Osteoblast (primary cell): ENCODE measurements around the gene NID2. TPM values are rescaled to one million over a fixed set of nuclear protein-coding genes. Genes with fewer than 3 reads are reported as not detected.

ENCODE experiments used
- DNase-seq: peaks from one replicate; pipeline ENCODE4 v3.0.0; 2011; ENCODE audit warnings: low spot score, mixed read lengths; ENCODE audit not compliant: insufficient read length; ENCODE audit errors: missing footprints
- H2AFZ ChIP-seq: 2 replicates; pipeline ENCODE4 v1.6.0; 2011; ENCODE audit warnings: mild to moderate bottlenecking, low read length
- H3K27ac ChIP-seq: 2 replicates; pipeline ENCODE4 v1.5.1; 2011; ENCODE audit warnings: mild to moderate bottlenecking, low read depth, low read length, moderate library complexity
- H3K27me3 ChIP-seq: 2 replicates; pipeline ENCODE4 v1.6.0; 2012; ENCODE audit warnings: mild to moderate bottlenecking, control low read depth, inconsistent platforms, low read length, moderate library complexity; ENCODE audit not compliant: insufficient read depth
- H3K36me3 ChIP-seq: 2 replicates; pipeline ENCODE4 v1.5.1; 2011; ENCODE audit warnings: mild to moderate bottlenecking, low read length, control low read depth, moderate library complexity; ENCODE audit not compliant: insufficient read depth
- H3K4me1 ChIP-seq: 2 replicates; pipeline ENCODE4 v1.5.1; 2011; ENCODE audit warnings: mild to moderate bottlenecking, low read length, control low read depth, moderate library complexity; ENCODE audit not compliant: insufficient read depth
- H3K4me2 ChIP-seq: 2 replicates; pipeline ENCODE4 v1.6.0; 2011; ENCODE audit warnings: mild to moderate bottlenecking, low read length; ENCODE audit not compliant: insufficient read depth
- H3K4me3 ChIP-seq: fragments of 200-600 bp; sonication (generic); 3 replicates; pipeline ENCODE4 v1.5.1; 2012; ENCODE audit warnings: mild to moderate bottlenecking, low read length, inconsistent platforms; ENCODE audit not compliant: insufficient read depth
- H3K79me2 ChIP-seq: 2 replicates; pipeline ENCODE4 v1.6.0; 2012; ENCODE audit warnings: mild to moderate bottlenecking, low read length, control low read depth, inconsistent platforms; ENCODE audit not compliant: insufficient read depth
- H3K9me3 ChIP-seq: 2 replicates; pipeline ENCODE4 v1.5.1; 2011; ENCODE audit warnings: low read depth, low read length, control low read depth
- H4K20me1 ChIP-seq: 2 replicates; pipeline ENCODE4 v1.6.0; 2012; ENCODE audit warnings: mild to moderate bottlenecking, low read length, control low read depth; ENCODE audit not compliant: insufficient read depth
- total RNA-seq: library from RNA; depleted of rRNA; stranded (reverse); fragments of >200 nt; gene quantifications from 2 replicates; pipeline ENCODE4 v1.2.3, GENCODE V29; 2012
- TF ChIP-seq, protein P1 (sequence below): IDR thresholded peaks from 2 replicates; pipeline ENCODE4 v1.5.1; 2011; ENCODE audit warnings: mild to moderate bottlenecking, low read depth, low read length, moderate library complexity; ENCODE audit errors: extremely low read depth

NID2 gene
- total RNA-seq, 1 donor, result 141 TPM

DNA sequence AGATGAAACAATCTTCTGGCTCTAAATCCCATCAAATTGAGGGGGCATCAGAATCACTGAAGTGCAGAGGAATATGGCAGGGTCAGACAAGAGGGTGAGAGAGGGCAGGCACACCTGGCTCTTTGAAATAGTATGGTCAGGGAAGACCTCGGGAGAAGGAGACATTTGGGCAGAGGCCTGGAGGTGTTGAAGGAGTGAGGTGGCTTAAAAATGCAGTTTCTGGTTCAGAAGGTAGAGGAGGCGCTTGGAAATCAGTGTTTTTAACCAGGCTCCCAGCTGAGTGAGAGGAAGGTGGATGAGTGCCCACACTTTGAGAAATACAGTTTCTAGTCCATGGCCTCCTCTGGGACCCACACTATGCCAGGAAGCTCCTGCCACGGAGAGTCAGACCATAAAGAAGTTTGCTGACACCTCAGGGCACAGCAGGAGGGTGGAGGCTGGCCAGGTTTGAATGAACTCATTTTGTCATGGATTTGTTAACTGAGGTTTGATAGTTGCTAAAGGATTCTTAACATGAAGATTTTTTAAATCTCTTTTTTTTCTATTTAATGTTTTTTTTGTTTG, 20.1 kb downstream of the NID2 start:
- no peaks in the 10 kb centered on the region for H3K27me3 ChIP-seq
- peak; percentile 2 for DNase-seq
- H3K79me2 ChIP-seq, result peaks cover 72% of the 10 kb centered on the region

DNA sequence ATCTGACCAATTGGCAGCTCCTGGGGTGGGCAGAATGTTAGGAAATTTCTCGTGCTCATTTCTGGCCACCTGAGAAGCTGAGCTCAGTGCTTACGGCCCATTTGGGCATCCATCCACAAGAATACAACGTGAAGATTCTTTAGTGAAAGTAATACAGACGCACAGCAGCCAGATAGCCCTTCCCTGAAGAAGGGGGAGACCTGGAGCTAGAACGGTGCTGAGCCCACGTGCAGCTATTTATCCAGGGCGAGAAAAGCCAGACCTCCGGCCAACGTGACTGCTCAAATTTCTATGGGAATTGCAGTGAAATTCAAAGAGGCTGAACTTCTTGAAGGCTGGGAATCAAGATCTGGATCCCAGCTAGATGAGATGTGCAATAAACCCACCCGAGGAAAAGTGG, 20.7 kb downstream of the NID2 start:
- H3K4me2 ChIP-seq, result no peak overlapping the region
- no peak overlapping the region for H2AFZ ChIP-seq
- H3K79me2 ChIP-seq, result peaks cover 74% of the 10 kb centered on the region
- peaks cover 52% of the 10 kb centered on the region for H3K4me1 ChIP-seq
- no peaks in the 10 kb centered on the region for H3K9me3 ChIP-seq
- no peak overlapping the region for H3K4me3 ChIP-seq
- TF ChIP-seq, protein P1, sequence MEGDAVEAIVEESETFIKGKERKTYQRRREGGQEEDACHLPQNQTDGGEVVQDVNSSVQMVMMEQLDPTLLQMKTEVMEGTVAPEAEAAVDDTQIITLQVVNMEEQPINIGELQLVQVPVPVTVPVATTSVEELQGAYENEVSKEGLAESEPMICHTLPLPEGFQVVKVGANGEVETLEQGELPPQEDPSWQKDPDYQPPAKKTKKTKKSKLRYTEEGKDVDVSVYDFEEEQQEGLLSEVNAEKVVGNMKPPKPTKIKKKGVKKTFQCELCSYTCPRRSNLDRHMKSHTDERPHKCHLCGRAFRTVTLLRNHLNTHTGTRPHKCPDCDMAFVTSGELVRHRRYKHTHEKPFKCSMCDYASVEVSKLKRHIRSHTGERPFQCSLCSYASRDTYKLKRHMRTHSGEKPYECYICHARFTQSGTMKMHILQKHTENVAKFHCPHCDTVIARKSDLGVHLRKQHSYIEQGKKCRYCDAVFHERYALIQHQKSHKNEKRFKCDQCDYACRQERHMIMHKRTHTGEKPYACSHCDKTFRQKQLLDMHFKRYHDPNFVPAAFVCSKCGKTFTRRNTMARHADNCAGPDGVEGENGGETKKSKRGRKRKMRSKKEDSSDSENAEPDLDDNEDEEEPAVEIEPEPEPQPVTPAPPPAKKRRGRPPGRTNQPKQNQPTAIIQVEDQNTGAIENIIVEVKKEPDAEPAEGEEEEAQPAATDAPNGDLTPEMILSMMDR, result no peak
- no peaks in the 10 kb centered on the region for H3K36me3 ChIP-seq
- no peaks in the 10 kb centered on the region for H4K20me1 ChIP-seq
- DNase-seq, result no peak
- H3K27me3 ChIP-seq, result no peaks in the 10 kb centered on the region
- H3K27ac ChIP-seq, result no peak overlapping the region

More for the DNA sequence above, 20.1 kb downstream of the NID2 start:
- Histone ChIP-seq H3K27ac (no peak overlapping the region), H3K9me3 (no peaks in the 10 kb centered on the region), H3K4me1 (peaks cover 54% of the 10 kb centered on the region), H3K4me2 (no peak overlapping the region), H2AFZ (no peak overlapping the region), H3K4me3 (no peak overlapping the region), H4K20me1 (no peaks in the 10 kb centered on the region), H3K36me3 (peaks cover 6% of the 10 kb centered on the region)
- TF ChIP-seq, protein P1, result no peak

DNA sequence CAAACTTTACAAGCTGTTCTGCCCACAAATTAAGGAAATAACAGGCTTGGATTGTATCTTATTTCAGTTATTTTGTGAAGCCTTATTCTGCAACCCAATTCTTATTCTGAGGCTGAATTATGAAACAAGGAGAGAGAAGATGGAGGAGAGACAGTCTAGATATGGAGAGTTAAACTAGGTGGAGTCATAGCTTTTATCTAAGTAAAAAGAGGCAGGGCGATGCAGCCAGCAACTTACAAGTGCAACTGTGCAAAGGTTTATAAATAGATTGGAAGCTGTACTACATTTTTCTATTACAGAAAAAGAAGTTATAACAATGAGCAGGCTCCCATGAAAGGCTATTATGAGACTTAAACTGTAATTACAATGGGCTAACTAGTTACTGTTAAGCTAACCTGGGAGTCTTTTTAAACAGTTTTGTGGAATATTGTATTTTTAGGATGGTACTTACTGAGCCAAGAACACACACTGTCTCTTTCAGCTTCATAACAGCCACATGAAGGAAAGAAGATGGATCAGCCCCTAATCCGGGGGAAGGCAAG, 22.4 kb downstream of the NID2 start:
- H4K20me1 ChIP-seq, result no peaks in the 10 kb centered on the region
- no peak overlapping the region for H2AFZ ChIP-seq
- TF ChIP-seq, protein P1, result no peak
- H3K9me3 ChIP-seq, result no peaks in the 10 kb centered on the region
- no peaks in the 10 kb centered on the region for H3K27me3 ChIP-seq
- no peak overlapping the region for H3K4me3 ChIP-seq
- H3K79me2 ChIP-seq, result peaks cover 70% of the 10 kb centered on the region
- H3K4me1 ChIP-seq, result peaks cover 42% of the 10 kb centered on the region
- H3K4me2 ChIP-seq, result no peak overlapping the region
- H3K27ac ChIP-seq, result no peak overlapping the region
- DNase-seq, result no peak
- H3K36me3 ChIP-seq, result peaks cover 8% of the 10 kb centered on the region

DNA sequence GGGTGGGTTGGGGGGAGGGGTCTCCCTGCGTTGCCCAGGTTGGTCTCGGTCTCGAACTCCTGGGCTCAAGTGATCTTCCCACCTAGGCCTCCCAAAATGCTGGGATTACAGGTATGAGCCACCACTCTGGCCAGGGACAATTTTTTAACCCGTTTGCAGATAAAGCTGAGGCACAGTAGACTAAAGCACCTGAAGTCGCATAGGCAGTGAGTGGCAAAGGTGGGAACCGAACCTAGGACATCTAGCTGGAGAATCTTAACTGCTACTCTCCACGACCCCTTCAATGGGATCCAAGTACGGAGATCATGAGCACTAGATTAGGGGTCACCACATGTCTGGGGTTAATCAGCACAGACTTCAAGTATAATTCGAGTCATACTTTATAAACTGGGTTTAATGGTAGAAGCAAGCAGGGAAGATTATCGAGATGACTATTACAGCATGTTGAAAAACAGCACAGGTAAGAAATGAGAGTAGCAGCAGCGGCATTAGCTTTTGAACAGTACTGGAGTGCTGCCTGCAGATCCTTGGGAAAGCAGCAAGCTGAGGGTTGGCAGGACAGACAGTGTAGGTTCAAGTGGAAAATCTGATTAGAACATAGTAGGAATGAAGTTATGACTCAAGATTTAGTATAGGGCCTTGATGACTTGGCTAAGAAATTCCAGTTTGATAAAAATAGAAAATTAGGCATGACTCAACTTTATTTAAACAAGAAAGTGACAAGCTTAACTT, 23.9 kb downstream of the NID2 start:
- DNase-seq, result peak; percentile 88
- H3K79me2 ChIP-seq, result peaks cover 55% of the 10 kb centered on the region
- TF ChIP-seq, protein P1, result no peak
- H4K20me1 ChIP-seq, result no peaks in the 10 kb centered on the region
- H3K27ac ChIP-seq, result peak overlapping the region; percentile 91
- peak overlapping the region; percentile 66 for H3K4me2 ChIP-seq
- H3K36me3 ChIP-seq, result peaks cover 21% of the 10 kb centered on the region
- no peaks in the 10 kb centered on the region for H3K27me3 ChIP-seq
- H2AFZ ChIP-seq, result no peak overlapping the region
- H3K9me3 ChIP-seq, result no peaks in the 10 kb centered on the region
- no peak overlapping the region for H3K4me3 ChIP-seq
- peaks cover 34% of the 10 kb centered on the region for H3K4me1 ChIP-seq
